ENCODE data around the gene TARS3. TPM values are rescaled to one million over a fixed set of nuclear protein-coding genes. Genes with fewer than 3 reads are reported as not detected.
"Not testable (repeated sequence)": the region's sequence is repeated elsewhere in the genome, so short reads cannot be mapped to it uniquely, and the experiment has no call there.

Gene TARS3
- total RNA-seq, 1 experiment from 2014 or later = 20.7 TPM

GRCh38 chr15:101641129-101641764, 83.0 kb downstream of the TARS3 start:
- Histone ChIP-seq H3K27ac (no peak overlapping the region), H3K4me1 (replicated peaks) (0 out of 2 replicates have a peak, but pooled peaks cover 5% of the 10 kb centered on the region), H3K9me3 (replicated peaks) (no peaks in the 10 kb centered on the region), H3K4me3 (no peak overlapping the region), H3K27me3 (replicated peaks) (no peaks in the 10 kb centered on the region), H3K36me3 (peaks cover 65% of the 10 kb centered on the region)
- DNase-seq (ENCODE audit: low read depth in 1 of 2, low spot score in 2 of 2) = peak; percentile 49 to 62

- Histone ChIP-seq H3K4me3 (no peak overlapping the region), H3K36me3 (peaks cover 52% of the 10 kb centered on the region)
- DNase-seq (ENCODE audit: low read depth in 1 of 2, low spot score in 2 of 2) = no peak
Observed at GRCh38 chr15:101639667-101640066, 84.6 kb downstream of the TARS3 start.

GRCh38 chr15:101637919-101638318, 86.4 kb downstream of the TARS3 start:
- 0 out of 2 replicates have a peak, but pooled peaks cover 5% of the 10 kb centered on the region for H3K4me1 ChIP-seq (replicated peaks)
- no peaks in the 10 kb centered on the region for H3K27me3 ChIP-seq (replicated peaks)
- H3K9me3 ChIP-seq (replicated peaks) = no peaks in the 10 kb centered on the region
- no peak overlapping the region for H3K27ac ChIP-seq
- DNase-seq (ENCODE audit: low read depth in 1 of 2, low spot score in 2 of 2) = no peak
- peaks cover 38% of the 10 kb centered on the region for H3K36me3 ChIP-seq
- no peak overlapping the region for H3K4me3 ChIP-seq

More at GRCh38 chr15:101639667-101640066, 84.6 kb downstream of the TARS3 start:
- Histone ChIP-seq H3K9me3 (replicated peaks) (no peaks in the 10 kb centered on the region), H3K27ac (no peak overlapping the region), H3K27me3 (replicated peaks) (no peaks in the 10 kb centered on the region), H3K4me1 (replicated peaks) (0 out of 2 replicates have a peak, but pooled peaks cover 5% of the 10 kb centered on the region)

- no peaks in the 10 kb centered on the region for H3K9me3 ChIP-seq (replicated peaks)
- H3K4me1 ChIP-seq (replicated peaks) = 0 out of 2 replicates have a peak, but pooled peaks cover 5% of the 10 kb centered on the region
- DNase-seq (ENCODE audit: low read depth in 1 of 2, low spot score in 2 of 2) = no peak
- peaks cover 34% of the 10 kb centered on the region for H3K36me3 ChIP-seq
- H3K27me3 ChIP-seq (replicated peaks) = no peaks in the 10 kb centered on the region
- H3K4me3 ChIP-seq = no peak overlapping the region
- no peak overlapping the region for H3K27ac ChIP-seq
Observed at GRCh38 chr15:101637516-101637915, 86.8 kb downstream of the TARS3 start.

- Histone ChIP-seq H3K4me1 (replicated peaks) (0 out of 2 replicates have a peak, but pooled peaks cover 5% of the 10 kb centered on the region), H3K27me3 (replicated peaks) (no peaks in the 10 kb centered on the region), H3K27ac (no peak overlapping the region), H3K36me3 (peaks cover 29% of the 10 kb centered on the region), H3K9me3 (replicated peaks) (no peaks in the 10 kb centered on the region), H3K4me3 (no peak overlapping the region)
- no peak for DNase-seq (ENCODE audit: low read depth in 1 of 2, low spot score in 2 of 2)
Observed at GRCh38 chr15:101637038-101637437, 87.2 kb downstream of the TARS3 start.

GRCh38 chr15:101635944-101636727, 88.1 kb downstream of the TARS3 start:
- no peak for DNase-seq (ENCODE audit: low read depth in 1 of 2, low spot score in 2 of 2)
- Histone ChIP-seq H3K27me3 (replicated peaks) (no peaks in the 10 kb centered on the region), H3K36me3 (peaks cover 23% of the 10 kb centered on the region), H3K9me3 (replicated peaks) (no peaks in the 10 kb centered on the region), H3K27ac (no peak overlapping the region), H3K4me1 (replicated peaks) (0 out of 2 replicates have a peak, but pooled peaks cover 5% of the 10 kb centered on the region), H3K4me3 (no peak overlapping the region)

- H3K9me3 ChIP-seq (replicated peaks) = no peaks in the 10 kb centered on the region
- 0 out of 2 replicates have a peak, but pooled peaks cover 5% of the 10 kb centered on the region for H3K4me1 ChIP-seq (replicated peaks)
- DNase-seq (ENCODE audit: low read depth in 1 of 2, low spot score in 2 of 2) = no peak
- H3K27ac ChIP-seq = no peak overlapping the region
- no peaks in the 10 kb centered on the region for H3K27me3 ChIP-seq (replicated peaks)
- H3K36me3 ChIP-seq = no peaks in the 10 kb centered on the region
- no peak overlapping the region for H3K4me3 ChIP-seq
Observed at GRCh38 chr15:101633356-101633755, 90.9 kb downstream of the TARS3 start.

- H3K4me1 ChIP-seq (replicated peaks); H3K9me3 ChIP-seq (replicated peaks); DNase-seq (ENCODE audit: low read depth in 1 of 2, low spot score in 2 of 2); H3K27me3 ChIP-seq (replicated peaks); H3K27ac ChIP-seq; H3K36me3 ChIP-seq; H3K4me3 ChIP-seq: not testable (repeated sequence)
Observed at GRCh38 chr15:101626729-101627128, 97.5 kb downstream of the TARS3 start.

GRCh38 chr15:101625980-101626379, 98.3 kb downstream of the TARS3 start:
- Histone ChIP-seq H3K27ac (no peak overlapping the region), H3K4me1 (replicated peaks) (no peaks in the 10 kb centered on the region), H3K27me3 (replicated peaks) (no peaks in the 10 kb centered on the region), H3K36me3 (no peaks in the 10 kb centered on the region), H3K9me3 (replicated peaks) (no peaks in the 10 kb centered on the region), H3K4me3 (no peak overlapping the region)
- DNase-seq (ENCODE audit: low read depth in 1 of 2, low spot score in 2 of 2) = no peak

- DNase-seq (ENCODE audit: low read depth in 1 of 2, low spot score in 2 of 2) = no peak
- Histone ChIP-seq H3K27me3 (replicated peaks) (no peaks in the 10 kb centered on the region), H3K9me3 (replicated peaks) (no peaks in the 10 kb centered on the region), H3K4me1 (replicated peaks) (no peaks in the 10 kb centered on the region), H3K27ac (no peak overlapping the region), H3K4me3 (no peak overlapping the region), H3K36me3 (no peaks in the 10 kb centered on the region)
Observed at GRCh38 chr15:101625184-101625583, 99.1 kb downstream of the TARS3 start.

GRCh38 chr15:101623367-101624304, 100.6 kb downstream of the TARS3 start:
- H3K27me3 ChIP-seq (replicated peaks) = no peaks in the 10 kb centered on the region
- H3K27ac ChIP-seq = no peak overlapping the region
- no peaks in the 10 kb centered on the region for H3K4me1 ChIP-seq (replicated peaks)
- no peaks in the 10 kb centered on the region for H3K9me3 ChIP-seq (replicated peaks)
- no peaks in the 10 kb centered on the region for H3K36me3 ChIP-seq
- no peak overlapping the region for H3K4me3 ChIP-seq
- no peak for DNase-seq (ENCODE audit: low read depth in 1 of 2, low spot score in 2 of 2)

GRCh38 chr15:101621961-101622360, 102.3 kb downstream of the TARS3 start:
- Histone ChIP-seq H3K4me3 (no peak overlapping the region), H3K27ac (no peak overlapping the region), H3K9me3 (replicated peaks) (no peaks in the 10 kb centered on the region), H3K27me3 (replicated peaks) (no peaks in the 10 kb centered on the region), H3K36me3 (no peaks in the 10 kb centered on the region), H3K4me1 (replicated peaks) (no peaks in the 10 kb centered on the region)
- no peak for DNase-seq (ENCODE audit: low read depth in 1 of 2, low spot score in 2 of 2)

- no peaks in the 10 kb centered on the region for H3K4me1 ChIP-seq (replicated peaks)
- H3K4me3 ChIP-seq = no peak overlapping the region
- no peaks in the 10 kb centered on the region for H3K27me3 ChIP-seq (replicated peaks)
- no peaks in the 10 kb centered on the region for H3K36me3 ChIP-seq
- no peak for DNase-seq (ENCODE audit: low read depth in 1 of 2, low spot score in 2 of 2)
- no peaks in the 10 kb centered on the region for H3K9me3 ChIP-seq (replicated peaks)
- H3K27ac ChIP-seq = no peak overlapping the region
Observed at GRCh38 chr15:101620671-101621070, 103.6 kb downstream of the TARS3 start.

- Histone ChIP-seq H3K4me3 (no peak overlapping the region), H3K27ac (no peak overlapping the region), H3K36me3 (no peaks in the 10 kb centered on the region), H3K9me3 (replicated peaks) (no peaks in the 10 kb centered on the region), H3K27me3 (replicated peaks) (no peaks in the 10 kb centered on the region), H3K4me1 (replicated peaks) (no peaks in the 10 kb centered on the region)
- DNase-seq (ENCODE audit: low read depth in 1 of 2, low spot score in 2 of 2) = no peak
Observed at GRCh38 chr15:101619615-101619865, 104.7 kb downstream of the TARS3 start.
